Hepatocyte (in vitro differentiated cells): ENCODE results near the gene SUGCT.

Experiments used
- CTCF ChIP-seq: fragments of 200-600 bp; sonication (generic); IDR thresholded peaks from 2 replicates; pipeline ENCODE4 v1.5.1; 2016; ENCODE audit warnings: antibody characterized with exemption, mild to moderate bottlenecking; ENCODE audit not compliant: poor library complexity
- EZH2phosphoT487 ChIP-seq: fragments of 200-600 bp; sonication (generic); IDR thresholded peaks from one replicate; pipeline ENCODE4 v1.6.1; 2018; ENCODE audit warnings: antibody characterized with exemption, mild to moderate bottlenecking, low read depth, moderate library complexity; ENCODE audit not compliant: unreplicated experiment, severe bottlenecking

GRCh38 chr7:40412323-40412722, 277.5 kb downstream of the SUGCT start:
- no peak for TF ChIP-seq EZH2phosphoT487
- TF ChIP-seq CTCF, result no peak
